ENCODE measurements around the gene CRACR2B.

CRACR2B gene

GRCh38 chr11:834371-835316 lies 6.9 kb downstream of the CRACR2B start:
- no peak for TF ChIP-seq CTCF (IDR thresholded peaks at IDR 0.05; ENCODE audit: control extremely low read depth, extremely low read depth, low read depth, missing control alignments)
- ChIA-PET CTCF (interaction anchor here (1.9 kb wide), 1 partner anchor 13 kb away, joined by 8 read pairs; no protein-coding TSS in a partner anchor), POLR2A (interaction anchor here (0.6 to 1.3 kb wide), 2 partner anchors 16 to 175 kb away, joined by 4 to 5 read pairs; partner anchors contain the start of gene PNPLA2)
- DNase-seq (ENCODE audit: extremely low spot score), result no peak

DNA sequence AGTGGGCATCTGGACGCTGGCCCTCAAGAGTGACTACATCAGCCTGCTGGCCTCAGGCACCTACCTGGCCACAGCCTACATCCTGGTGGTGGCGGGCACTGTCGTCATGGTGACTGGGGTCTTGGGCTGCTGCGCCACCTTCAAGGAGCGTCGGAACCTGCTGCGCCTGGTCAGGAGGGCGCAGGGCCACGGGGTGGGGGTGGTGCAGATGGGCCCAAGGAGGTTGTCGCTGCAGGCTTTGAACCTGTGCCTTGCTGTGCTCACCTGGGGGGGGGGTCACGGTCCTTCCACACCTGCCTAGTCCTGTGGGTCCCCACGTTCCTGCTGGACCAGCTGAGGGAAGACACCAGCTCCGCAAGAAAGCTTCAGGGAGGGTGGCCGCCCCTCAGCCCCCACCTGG lies 8.6 kb downstream of the CRACR2B start:
- POLR2A ChIA-PET, result interaction anchor here (1.3 kb wide), 1 partner anchor 17 kb away, joined by 3 read pairs; the partner anchor contains the start of gene PNPLA2
- CTCF ChIA-PET, result interaction anchor here (1.3 kb wide), 1 partner anchor 11 kb away, joined by 5 read pairs; no protein-coding TSS in a partner anchor
- DNase-seq (ENCODE audit: extremely low spot score), result no peak
- no peak for TF ChIP-seq CTCF (IDR thresholded peaks at IDR 0.05; ENCODE audit: control extremely low read depth, extremely low read depth, low read depth, missing control alignments)

- CTCF ChIA-PET, result interaction anchor here (0.9 to 1.3 kb wide), 2 partner anchors 11 to 20 kb away, joined by 3 to 5 read pairs; no protein-coding TSS in a partner anchor
- no peak for TF ChIP-seq CTCF (IDR thresholded peaks at IDR 0.05; ENCODE audit: control extremely low read depth, extremely low read depth, low read depth, missing control alignments)
- no peak for DNase-seq (ENCODE audit: extremely low spot score)
- POLR2A ChIA-PET, result interaction anchor here (1.3 kb wide), 1 partner anchor 18 kb away, joined by 3 read pairs; the partner anchor contains the start of gene PNPLA2
These were observed 9.0 kb downstream of the CRACR2B start for GRCh38 chr11:836700-837099.

DNA sequence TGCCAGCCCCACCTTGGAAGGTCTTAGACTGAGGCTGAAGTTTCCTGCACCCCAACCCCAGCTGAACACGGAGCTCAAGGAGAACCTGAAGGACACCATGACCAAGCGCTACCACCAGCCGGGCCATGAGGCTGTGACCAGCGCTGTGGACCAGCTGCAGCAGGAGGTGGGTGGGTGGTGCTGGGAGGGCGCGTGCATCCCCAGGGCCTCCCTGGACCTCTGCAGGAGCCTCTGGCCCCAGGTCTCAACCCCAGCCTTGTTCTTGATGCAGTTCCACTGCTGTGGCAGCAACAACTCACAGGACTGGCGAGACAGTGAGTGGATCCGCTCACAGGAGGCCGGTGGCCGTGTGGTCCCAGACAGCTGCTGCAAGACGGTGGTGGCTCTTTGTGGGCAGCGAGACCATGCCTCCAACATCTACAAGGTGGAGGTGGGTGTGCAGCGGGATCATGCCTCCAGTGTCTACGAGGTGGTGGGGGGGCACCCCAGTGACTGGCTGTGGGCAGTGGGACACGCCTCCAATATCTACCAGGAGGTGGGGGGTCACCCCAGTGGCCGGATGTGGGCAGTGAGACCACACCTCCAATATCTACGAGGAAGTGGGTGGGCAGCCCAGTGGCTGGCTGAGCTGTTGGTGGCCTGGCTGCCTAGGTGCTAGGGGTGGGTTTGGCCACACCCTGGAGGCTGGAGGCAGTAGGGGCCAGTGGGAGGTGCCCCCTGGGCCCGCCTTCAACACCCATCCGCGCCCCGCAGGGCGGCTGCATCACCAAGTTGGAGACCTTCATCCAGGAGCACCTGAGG lies 9.7 kb downstream of the CRACR2B start:
- ChIA-PET CTCF (interaction anchor here (0.9 to 1.3 kb wide), 2 partner anchors 10 to 20 kb away, joined by 3 to 5 read pairs; no protein-coding TSS in a partner anchor), POLR2A (interaction anchor here (1.3 kb wide), 1 partner anchor 18 kb away, joined by 3 read pairs; the partner anchor contains the start of gene PNPLA2)
- TF ChIP-seq CTCF (IDR thresholded peaks at IDR 0.05; ENCODE audit: control extremely low read depth, extremely low read depth, low read depth, missing control alignments), result no peak
- no peak for DNase-seq (ENCODE audit: extremely low spot score)

- ChIA-PET POLR2A (no interaction called here), CTCF (interaction anchor here (0.7 kb wide), 1 partner anchor 9 kb away, joined by 3 read pairs; no protein-coding TSS in a partner anchor)
- DNase-seq (ENCODE audit: extremely low spot score), result no peak
- no peak for TF ChIP-seq CTCF (IDR thresholded peaks at IDR 0.05; ENCODE audit: control extremely low read depth, extremely low read depth, low read depth, missing control alignments)
These were observed 10.2 kb downstream of the CRACR2B start for GRCh38 chr11:837990-838307.

All from GM10248 (cell line).